GM10248 (cell line): ENCODE results near the gene GALNT2.

Source experiments
- CTCF ChIA-PET: fragments of 300-600 bp; sonication (Branson Sonifier 250); formaldehyde crosslinking; extraction: SDS; loops from one replicate; lab custom pipeline; 2021; ENCODE audit warnings: antibody characterized with exemption; lab: Yijun Ruan, JAX
- POLR2A ChIA-PET: fragments of 350-650 bp; sonication (Branson Sonifier 250); formaldehyde crosslinking; extraction: SDS; loops from one replicate; lab custom pipeline; 2020; ENCODE audit warnings: antibody characterized with exemption; lab: Yijun Ruan, JAX
- DNase-seq: peaks from one replicate; pipeline ENCODE4 v3.0.0; 2012; ENCODE audit errors: extremely low spot score
- TF ChIP-seq, protein P1 (sequence below): IDR thresholded peaks from 2 replicates; pipeline ENCODE4 v1.5.1; 2012; ENCODE audit warnings: mild to moderate bottlenecking, low read depth; ENCODE audit errors: extremely low read depth, missing control alignments, control extremely low read depth

Gene GALNT2

DNA sequence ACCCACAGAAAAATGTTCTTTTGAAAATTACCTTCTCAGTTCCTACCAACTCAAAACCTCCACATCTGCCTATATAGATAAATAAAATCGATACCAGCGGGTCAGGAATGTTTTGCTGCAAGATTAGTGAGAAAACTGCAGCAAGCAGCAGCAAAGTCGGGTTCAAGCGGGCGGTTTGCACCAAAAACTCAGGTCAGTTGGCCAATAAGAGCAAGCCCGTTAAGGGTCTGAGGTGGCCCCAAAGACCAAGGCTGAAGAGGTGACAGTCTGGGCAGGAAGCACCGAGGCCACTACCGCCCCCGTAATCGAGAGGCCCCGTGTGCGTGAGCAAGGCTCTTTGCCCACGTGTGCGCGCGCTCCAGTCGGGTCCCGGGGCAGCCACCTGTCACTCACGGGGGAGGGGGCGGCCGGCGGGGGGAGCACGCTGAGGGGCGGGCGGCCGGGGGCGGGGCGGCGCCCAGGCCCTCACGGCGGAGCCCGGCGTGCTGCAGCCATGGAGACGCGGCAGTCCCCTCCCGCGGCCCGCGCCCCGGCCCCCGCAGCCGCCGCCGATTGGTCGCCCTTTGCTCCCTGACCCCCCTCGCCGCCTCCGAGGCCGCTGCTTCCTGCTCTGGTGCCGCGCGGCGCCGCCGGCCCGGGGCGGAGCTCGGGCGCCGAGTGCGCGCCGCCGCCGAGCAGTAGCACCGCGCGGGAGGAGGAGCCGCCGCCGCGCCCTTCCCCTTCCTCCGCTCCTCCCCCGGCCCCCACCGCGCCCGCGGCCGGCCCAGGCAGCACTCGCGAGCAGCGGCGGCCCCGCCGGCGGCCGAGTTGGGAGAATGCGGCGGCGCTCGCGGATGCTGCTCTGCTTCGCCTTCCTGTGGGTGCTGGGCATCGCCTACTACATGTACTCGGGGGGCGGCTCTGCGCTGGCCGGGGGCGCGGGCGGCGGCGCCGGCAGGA lies at the start of gene GALNT2:
TSS of gene GALNT2 (plus strand) at position 773 of the 939 bp plus-strand sequence. CDS start at position 816, 43 bp downstream.
- POLR2A ChIA-PET, result no interaction called here
- TF ChIP-seq, protein P1, sequence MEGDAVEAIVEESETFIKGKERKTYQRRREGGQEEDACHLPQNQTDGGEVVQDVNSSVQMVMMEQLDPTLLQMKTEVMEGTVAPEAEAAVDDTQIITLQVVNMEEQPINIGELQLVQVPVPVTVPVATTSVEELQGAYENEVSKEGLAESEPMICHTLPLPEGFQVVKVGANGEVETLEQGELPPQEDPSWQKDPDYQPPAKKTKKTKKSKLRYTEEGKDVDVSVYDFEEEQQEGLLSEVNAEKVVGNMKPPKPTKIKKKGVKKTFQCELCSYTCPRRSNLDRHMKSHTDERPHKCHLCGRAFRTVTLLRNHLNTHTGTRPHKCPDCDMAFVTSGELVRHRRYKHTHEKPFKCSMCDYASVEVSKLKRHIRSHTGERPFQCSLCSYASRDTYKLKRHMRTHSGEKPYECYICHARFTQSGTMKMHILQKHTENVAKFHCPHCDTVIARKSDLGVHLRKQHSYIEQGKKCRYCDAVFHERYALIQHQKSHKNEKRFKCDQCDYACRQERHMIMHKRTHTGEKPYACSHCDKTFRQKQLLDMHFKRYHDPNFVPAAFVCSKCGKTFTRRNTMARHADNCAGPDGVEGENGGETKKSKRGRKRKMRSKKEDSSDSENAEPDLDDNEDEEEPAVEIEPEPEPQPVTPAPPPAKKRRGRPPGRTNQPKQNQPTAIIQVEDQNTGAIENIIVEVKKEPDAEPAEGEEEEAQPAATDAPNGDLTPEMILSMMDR, result no peak
- peak; percentile 98 for DNase-seq
- CTCF ChIA-PET, result interaction anchor here (1.1 to 1.9 kb wide), 4 partner anchors 11 to 558 kb away, joined by 3 to 5 read pairs (median 4); partner anchors contain the start of gene NUP133

DNA sequence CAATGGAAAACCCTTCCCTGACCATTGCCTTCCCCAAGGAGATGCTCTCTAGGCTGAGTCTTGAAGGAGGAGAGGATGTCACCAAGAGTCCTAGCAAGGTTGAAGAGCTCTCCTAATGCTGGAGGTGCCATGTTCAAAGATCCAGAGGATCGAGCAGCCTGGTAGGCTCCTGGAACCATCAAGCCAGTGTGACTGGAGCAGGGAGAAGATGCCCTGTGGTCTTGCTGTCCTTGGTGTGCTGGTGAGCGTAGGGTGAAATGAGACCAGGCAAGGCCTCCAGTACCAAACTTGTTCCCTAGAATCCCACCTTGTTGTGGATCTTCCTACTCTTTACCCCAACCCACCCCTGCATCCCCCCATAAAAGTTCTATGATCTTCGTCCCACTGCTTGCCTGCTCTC lies 46.6 kb upstream of the GALNT2 start:
- TF ChIP-seq, protein P1, result no peak
- DNase-seq, result no peak
- CTCF ChIA-PET, result no interaction called here
- POLR2A ChIA-PET, result no interaction called here

DNA sequence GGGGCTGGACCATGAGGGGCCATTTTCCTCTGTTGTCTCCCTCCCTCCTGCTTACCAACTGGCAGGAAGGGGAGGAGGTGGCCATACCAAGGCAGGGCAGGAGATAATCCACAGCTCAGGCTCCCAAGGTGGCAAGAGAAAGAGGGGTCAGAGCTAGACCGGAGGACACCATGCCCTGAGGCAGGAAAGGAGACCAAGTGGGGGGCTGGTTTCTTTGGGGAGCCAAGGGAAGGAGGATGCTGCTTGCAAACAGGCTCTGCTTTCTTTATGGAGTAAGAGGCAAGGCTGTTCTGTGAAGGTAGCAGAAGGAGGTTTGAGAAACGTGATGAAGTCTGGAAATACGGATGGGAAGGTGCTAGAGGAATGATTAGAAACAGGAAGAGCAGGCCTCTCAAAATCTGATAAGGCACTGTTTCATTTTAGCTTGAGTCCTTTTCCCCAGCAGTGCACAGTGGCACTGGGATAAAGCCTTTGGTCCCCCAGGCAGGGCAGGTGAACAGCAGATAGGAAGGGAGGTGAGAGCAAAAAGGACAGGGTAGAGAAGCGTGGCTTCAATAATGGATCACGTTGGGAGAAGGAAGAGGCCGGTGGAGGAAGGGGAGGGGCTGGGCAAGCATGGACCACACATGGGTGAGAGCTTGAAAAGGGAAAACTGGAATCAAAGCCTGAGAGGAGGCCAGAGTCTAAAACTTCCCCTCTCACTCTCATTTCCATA lies 44.2 kb upstream of the GALNT2 start:
- ChIA-PET POLR2A (no interaction called here), CTCF (interaction anchor here (1.4 to 1.6 kb wide), 2 partner anchors 8 to 10 kb away, joined by 3 read pairs; no protein-coding TSS in a partner anchor)
- no peak for DNase-seq
- TF ChIP-seq, protein P1, result no peak

DNA sequence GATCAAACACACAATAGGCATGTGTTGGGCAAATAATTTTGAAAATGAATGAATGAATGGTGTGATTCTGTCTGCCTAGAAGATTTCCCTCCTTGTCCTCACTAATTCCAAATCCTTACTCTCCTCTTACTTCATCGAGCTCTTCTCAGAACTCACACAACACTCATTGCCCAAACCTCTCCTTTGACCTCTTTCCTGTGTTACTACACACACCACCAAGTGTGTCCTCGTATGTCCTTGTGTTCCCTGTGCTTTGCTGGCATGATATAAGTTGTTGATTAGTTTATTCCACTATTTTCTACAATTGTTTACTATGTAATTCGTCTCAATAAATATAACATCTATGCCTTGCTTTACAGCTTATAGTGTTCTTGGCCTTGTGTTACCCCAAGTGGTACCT lies 41.4 kb upstream of the GALNT2 start:
- TF ChIP-seq, protein P1, result no peak
- ChIA-PET POLR2A (no interaction called here), CTCF (interaction anchor here (1.1 to 1.3 kb wide), 2 partner anchors 8 to 13 kb away, joined by 3 to 4 read pairs; no protein-coding TSS in a partner anchor)
- DNase-seq, result no peak

DNA sequence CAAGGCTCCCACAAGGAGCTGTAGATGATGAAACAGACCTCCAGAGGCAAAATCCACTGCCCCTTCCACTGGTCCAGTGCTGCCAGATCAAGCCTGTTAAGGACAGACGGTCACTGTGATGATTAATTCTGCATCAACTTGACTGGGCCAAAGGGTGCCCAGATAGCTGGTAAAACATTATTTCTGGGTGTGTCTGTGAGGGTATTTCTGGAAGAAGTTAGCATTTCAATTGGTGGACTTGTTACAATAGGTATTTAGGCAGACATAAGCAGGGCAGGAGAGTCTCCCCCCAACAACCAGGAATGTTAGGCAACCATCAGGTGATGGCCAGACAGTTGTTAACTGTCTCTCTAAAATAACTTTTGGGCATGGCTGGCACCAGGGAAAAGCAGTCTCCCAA lies 40.9 kb upstream of the GALNT2 start:
- POLR2A ChIA-PET, result no interaction called here

More for the DNA sequence above, 40.9 kb upstream of the GALNT2 start:
- DNase-seq, result no peak
- TF ChIP-seq, protein P1, result no peak
- CTCF ChIA-PET, result interaction anchor here (1.1 to 1.3 kb wide), 2 partner anchors 9 to 14 kb away, joined by 3 to 4 read pairs; no protein-coding TSS in a partner anchor
